ENCODE results near the gene EREG.

GRCh38 chr4:74414149-74414809, 49.3 kb downstream of the EREG start:
- no peak for TF ChIP-seq CTCF (IDR thresholded peaks at IDR 0.05)
- no peak for TF ChIP-seq POLR2A (IDR thresholded peaks at IDR 0.05)

Measured in thyroid gland (tissue), 4 donors.